Loucy (cell line): ENCODE results near the gene MCF2L2.

ENCODE experiments used
- H2AFZ ChIP-seq: fragments of 200-600 bp; sonication (generic); 2 replicates; pipeline ENCODE4 v1.6.0; 2016; ENCODE audit warnings: antibody characterized with exemption, mild to moderate bottlenecking, low read length, moderate library complexity
- H3F3A ChIP-seq: fragments of 200-600 bp; 2 replicates; pipeline ENCODE4 v1.6.0; 2016; ENCODE audit warnings: antibody characterized with exemption, low read depth, mild to moderate bottlenecking
- H3K27me3 ChIP-seq: fragments of 200-600 bp; sonication (generic); 2 replicates; pipeline ENCODE4 v1.6.1; 2014; ENCODE audit warnings: low read length, mild to moderate bottlenecking; ENCODE audit not compliant: insufficient read depth, poor library complexity, severe bottlenecking
- H3K36me3 ChIP-seq: fragments of 200-600 bp; sonication (generic); 2 replicates; pipeline ENCODE4 v1.6.1; 2016; ENCODE audit warnings: low read length; ENCODE audit not compliant: insufficient read depth
- H3K4me1 ChIP-seq: fragments of 200-600 bp; sonication (generic); 2 replicates; pipeline ENCODE4 v1.5.1; 2014; ENCODE audit warnings: low read length, mild to moderate bottlenecking; ENCODE audit not compliant: insufficient read depth, poor library complexity, severe bottlenecking
- H3K4me2 ChIP-seq: fragments of 200-600 bp; sonication (generic); 2 replicates; pipeline ENCODE4 v1.6.0; 2014; ENCODE audit warnings: antibody characterized with exemption, low read length, low read depth, mild to moderate bottlenecking; ENCODE audit not compliant: poor library complexity, severe bottlenecking
- H3K4me3 ChIP-seq: fragments of 200-600 bp; sonication (generic); 2 replicates; pipeline ENCODE4 v1.5.1; 2014; ENCODE audit warnings: low read length, mild to moderate bottlenecking, mixed read lengths; ENCODE audit not compliant: poor library complexity, severe bottlenecking
- H3K79me2 ChIP-seq: fragments of 200-600 bp; sonication (generic); 2 replicates; pipeline ENCODE4 v1.6.1; 2014; ENCODE audit warnings: low read length; ENCODE audit not compliant: insufficient read depth
- H3K9ac ChIP-seq: fragments of 200-600 bp; sonication (generic); 2 replicates; pipeline ENCODE4 v1.6.0; 2014; ENCODE audit warnings: mild to moderate bottlenecking, low read depth, low read length, moderate library complexity; ENCODE audit not compliant: poor library complexity, severe bottlenecking
- H3K9me2 ChIP-seq: fragments of 200-600 bp; sonication (generic); replicated peaks from 2 replicates; pipeline ENCODE4 v1.6.1; 2016; ENCODE audit warnings: low read depth, low read length, mixed read lengths
- H3K9me3 ChIP-seq: fragments of 200-600 bp; sonication (generic); 2 replicates; pipeline ENCODE4 v1.6.1; 2014; ENCODE audit warnings: mild to moderate bottlenecking, antibody characterized with exemption, low read length, low read depth; ENCODE audit not compliant: insufficient read depth
- H4K20me1 ChIP-seq: fragments of 200-600 bp; sonication (generic); 2 replicates; pipeline ENCODE4 v1.6.0; 2014; ENCODE audit warnings: antibody characterized with exemption, low read length, mild to moderate bottlenecking; ENCODE audit not compliant: insufficient read depth, poor library complexity, severe bottlenecking
- CTCF ChIP-seq: fragments of 200-600 bp; sonication (generic); conservative IDR thresholded peaks from 2 replicates; pipeline ENCODE4 v1.5.1; 2014; ENCODE audit warnings: mild to moderate bottlenecking, antibody characterized with exemption, low read length
- EZH2phosphoT487 ChIP-seq: fragments of 200-600 bp; IDR thresholded peaks from 2 replicates; pipeline ENCODE4 v1.6.1; 2018; ENCODE audit warnings: antibody characterized with exemption, mild to moderate bottlenecking, moderate library complexity, borderline replicate concordance

Gene MCF2L2

GRCh38 chr3:183301937-183302580, 126.4 kb downstream of the MCF2L2 start:
- Histone ChIP-seq H3K9me2 (no peaks in the 10 kb centered on the region), H3K79me2 (no peaks in the 10 kb centered on the region), H3K36me3 (no peaks in the 10 kb centered on the region), H3K9me3 (no peaks in the 10 kb centered on the region), H3K4me1 (no peaks in the 10 kb centered on the region), H3K27me3 (no peaks in the 10 kb centered on the region), H3K4me2 (no peak overlapping the region), H3K4me3 (no peak overlapping the region), H2AFZ (no peak overlapping the region), H3K9ac (no peak overlapping the region), H4K20me1 (no peaks in the 10 kb centered on the region), H3F3A (no peaks in the 10 kb centered on the region)
- TF ChIP-seq EZH2phosphoT487 (no peak), CTCF (no peak)

GRCh38 chr3:183300996-183301562, 127.3 kb downstream of the MCF2L2 start:
- H3K79me2 ChIP-seq, result no peaks in the 10 kb centered on the region
- H3K9ac ChIP-seq, result no peak overlapping the region
- no peaks in the 10 kb centered on the region for H3K36me3 ChIP-seq
- H3K4me2 ChIP-seq, result no peak overlapping the region
- no peak overlapping the region for H3K4me3 ChIP-seq
- no peaks in the 10 kb centered on the region for H3K27me3 ChIP-seq
- H2AFZ ChIP-seq, result no peak overlapping the region
- no peaks in the 10 kb centered on the region for H3F3A ChIP-seq
- H3K9me3 ChIP-seq, result no peaks in the 10 kb centered on the region
- no peak for TF ChIP-seq CTCF
- no peak for TF ChIP-seq EZH2phosphoT487
- no peaks in the 10 kb centered on the region for H3K4me1 ChIP-seq
- no peaks in the 10 kb centered on the region for H4K20me1 ChIP-seq
- no peaks in the 10 kb centered on the region for H3K9me2 ChIP-seq

GRCh38 chr3:183299976-183300375, 128.4 kb downstream of the MCF2L2 start:
- Histone ChIP-seq H3K9me2 (no peaks in the 10 kb centered on the region), H3K4me2 (no peak overlapping the region), H3K4me1 (no peaks in the 10 kb centered on the region), H4K20me1 (no peaks in the 10 kb centered on the region), H3K9ac (no peak overlapping the region), H3K4me3 (no peak overlapping the region), H3K79me2 (no peaks in the 10 kb centered on the region), H3K36me3 (no peaks in the 10 kb centered on the region), H3K9me3 (no peaks in the 10 kb centered on the region), H3F3A (no peaks in the 10 kb centered on the region), H2AFZ (no peak overlapping the region), H3K27me3 (no peaks in the 10 kb centered on the region)
- TF ChIP-seq CTCF (no peak), EZH2phosphoT487 (no peak)
